Measurements from ENCODE around the gene CFAP74.
A peak's percentile ranks its signal among the peaks of the same experiment; 100 is the strongest.

CFAP74 gene

GRCh38 chr1:1918901-1919303 is 84.7 kb downstream of the CFAP74 start, which contains the start of gene TMEM52:
TSS of gene TMEM52 (minus strand) at chr1:1919279. CDS start at chr1:1919265, 14 bp downstream.
- no peak for TF ChIP-seq CTCF (IDR thresholded peaks at IDR 0.05; ENCODE audit: low read depth, low read length)
- peak within 1 kb of the TSS; percentile 55 for H3K4me3 ChIP-seq (ENCODE audit: low read depth, low read length)

- peak overlapping the region; percentile 55 for H3K4me3 ChIP-seq (ENCODE audit: low read depth, low read length)
- TF ChIP-seq CTCF (IDR thresholded peaks at IDR 0.05; ENCODE audit: low read depth, low read length) = no peak
Measured at GRCh38 chr1:1917995-1918900, 85.3 kb downstream of the CFAP74 start.

DNA sequence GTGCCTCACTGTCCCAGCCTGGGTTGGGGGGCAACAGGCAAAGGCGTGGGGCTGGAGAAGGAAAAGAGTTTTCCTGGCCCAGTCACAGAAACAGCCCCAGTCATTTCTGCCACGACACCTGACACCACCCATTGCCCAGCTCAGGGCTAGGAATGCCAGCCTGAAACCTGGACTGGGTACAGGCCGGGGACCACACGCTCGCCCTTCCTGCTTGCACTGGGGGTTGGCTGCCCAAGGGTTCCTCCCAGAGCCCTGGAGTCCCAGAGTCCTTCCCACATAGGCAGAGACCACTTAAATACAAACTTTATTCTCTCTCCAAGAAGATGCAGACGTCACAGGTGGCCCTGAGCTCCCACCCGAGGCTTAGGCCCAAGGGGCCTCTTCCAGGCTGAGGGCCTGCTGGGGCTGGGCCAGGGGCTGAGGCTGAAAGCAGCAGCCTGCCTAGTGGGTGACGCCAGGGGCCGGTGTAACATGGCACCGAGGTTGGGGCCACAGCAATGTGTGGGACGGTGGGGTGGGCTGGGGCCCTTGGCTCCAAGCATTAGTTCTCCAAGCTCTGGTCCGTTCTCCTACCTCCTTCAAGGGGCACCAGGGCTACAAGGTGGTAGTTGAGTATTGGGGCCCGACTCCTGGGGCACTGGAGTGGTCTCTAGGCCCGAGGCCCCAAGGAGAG is 86.1 kb downstream of the CFAP74 start:
- no peak for TF ChIP-seq CTCF (IDR thresholded peaks at IDR 0.05; ENCODE audit: low read depth, low read length)
- no peak overlapping the region for H3K4me3 ChIP-seq (ENCODE audit: low read depth, low read length)

- H3K4me3 ChIP-seq (ENCODE audit: low read depth, low read length) = no peak overlapping the region
- no peak for TF ChIP-seq CTCF (IDR thresholded peaks at IDR 0.05; ENCODE audit: low read depth, low read length)
Measured at GRCh38 chr1:1916851-1917251, 86.7 kb downstream of the CFAP74 start.

GRCh38 chr1:1915911-1916840 is 87.4 kb downstream of the CFAP74 start:
- H3K4me3 ChIP-seq (ENCODE audit: low read depth, low read length) = no peak overlapping the region
- no peak for TF ChIP-seq CTCF (IDR thresholded peaks at IDR 0.05; ENCODE audit: low read depth, low read length)

DNA sequence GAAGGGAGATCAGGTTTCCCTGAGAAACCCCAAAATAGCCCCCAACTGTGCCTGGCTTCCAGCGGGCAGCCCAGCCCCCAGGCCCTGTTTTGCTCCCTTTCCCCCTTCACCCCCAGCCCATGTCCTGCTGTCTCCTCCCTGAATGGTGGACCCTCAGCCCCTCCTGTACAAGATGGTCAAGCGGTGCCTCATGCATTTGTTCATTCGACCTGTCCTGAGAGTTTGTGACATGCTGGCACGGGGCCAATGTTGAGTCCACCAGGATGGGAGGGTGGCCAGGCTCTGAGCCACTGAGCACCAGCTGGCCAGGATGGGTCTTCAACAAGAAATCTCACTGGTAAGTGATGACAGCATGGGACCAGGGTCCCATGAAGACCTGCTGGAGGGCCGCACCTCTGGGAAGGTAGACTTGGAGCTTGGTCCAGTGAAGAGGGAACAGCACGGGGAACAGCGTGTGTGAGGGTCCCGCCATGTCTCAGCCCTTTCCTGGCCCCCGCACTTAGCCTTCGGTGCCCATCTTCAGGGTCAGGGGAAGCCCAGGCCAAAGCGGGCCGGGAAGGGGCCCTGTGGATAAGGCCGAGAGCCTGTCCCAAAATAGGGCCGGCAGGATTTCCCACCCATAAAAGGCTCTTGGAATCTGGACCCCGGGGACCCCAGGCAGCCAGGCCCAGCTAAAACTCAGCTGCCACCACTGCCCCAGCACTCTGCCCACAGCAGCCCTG is 88.5 kb downstream of the CFAP74 start, which contains the start of gene CALML6:
TSS of gene CALML6 (plus strand) at position 290 of the 722 bp plus-strand sequence. CDS start at position 311, 21 bp downstream.
- no peak within 1 kb of the TSS for H3K4me3 ChIP-seq (ENCODE audit: low read depth, low read length)
- TF ChIP-seq CTCF (IDR thresholded peaks at IDR 0.05; ENCODE audit: low read depth, low read length) = no peak

Measured in WI38 (cell line).